ENCODE data around the gene MAEA.
A peak's percentile ranks its signal among the peaks of the same experiment; 100 is the strongest.

MAEA gene

GRCh38 chr4:1246901-1247863, 42.5 kb upstream of the MAEA start:
- Mint-ChIP-seq H3K27ac (peak overlapping the region; percentile 90), H3K36me3 (no peaks in the 10 kb centered on the region)

GRCh38 chr4:1247864-1248244, 41.8 kb upstream of the MAEA start:
- no peaks in the 10 kb centered on the region for H3K36me3 Mint-ChIP-seq
- peak overlapping the region; percentile 90 for H3K4me3 Mint-ChIP-seq
- H3K27me3 Mint-ChIP-seq, result no peaks in the 10 kb centered on the region
- peaks cover 60% of the 10 kb centered on the region for H3K4me1 Mint-ChIP-seq (ENCODE audit: low read depth)
- no peaks in the 10 kb centered on the region for H3K9me3 Mint-ChIP-seq (ENCODE audit: low read depth)
- H3K27ac Mint-ChIP-seq, result peak overlapping the region; percentile 64

More at GRCh38 chr4:1246901-1247863, 42.5 kb upstream of the MAEA start:
- Mint-ChIP-seq H3K4me3 (peak overlapping the region; percentile 90), H3K27me3 (no peaks in the 10 kb centered on the region), H3K9me3 (ENCODE audit: low read depth) (no peaks in the 10 kb centered on the region), H3K4me1 (ENCODE audit: low read depth) (peaks cover 63% of the 10 kb centered on the region)

- no peaks in the 10 kb centered on the region for H3K36me3 Mint-ChIP-seq
- H3K4me3 Mint-ChIP-seq, result peak within 1 kb of the TSS; percentile 90
- peak within 1 kb of the TSS; percentile 96 for H3K27ac Mint-ChIP-seq
- no peaks in the 10 kb centered on the region for H3K9me3 Mint-ChIP-seq (ENCODE audit: low read depth)
- H3K4me1 Mint-ChIP-seq (ENCODE audit: low read depth), result peaks cover 63% of the 10 kb centered on the region
- no peaks in the 10 kb centered on the region for H3K27me3 Mint-ChIP-seq
Measured at GRCh38 chr4:1248245-1249147, 41.2 kb upstream of the MAEA start, which contains the start of gene CTBP1. CTBP1 (minus strand) TSS chr4:1249130; CDS start chr4:1241331, 7,799 bp downstream.

GRCh38 chr4:1249148-1249730, 40.5 kb upstream of the MAEA start:
- Mint-ChIP-seq H3K27ac (peak overlapping the region; percentile 96), H3K4me3 (peak overlapping the region; percentile 87), H3K9me3 (ENCODE audit: low read depth) (no peaks in the 10 kb centered on the region), H3K4me1 (ENCODE audit: low read depth) (peaks cover 65% of the 10 kb centered on the region), H3K36me3 (no peaks in the 10 kb centered on the region), H3K27me3 (no peaks in the 10 kb centered on the region)

GRCh38 chr4:1249731-1250526, 39.8 kb upstream of the MAEA start:
- Mint-ChIP-seq H3K27me3 (no peaks in the 10 kb centered on the region), H3K4me3 (peak overlapping the region; percentile 87), H3K9me3 (ENCODE audit: low read depth) (no peaks in the 10 kb centered on the region), H3K27ac (peak overlapping the region; percentile 96), H3K4me1 (ENCODE audit: low read depth) (peaks cover 67% of the 10 kb centered on the region), H3K36me3 (peaks cover 2% of the 10 kb centered on the region)

GRCh38 chr4:1250527-1250812, 39.2 kb upstream of the MAEA start:
- Mint-ChIP-seq H3K27me3 (no peaks in the 10 kb centered on the region), H3K27ac (peak overlapping the region; percentile 96), H3K36me3 (peaks cover 2% of the 10 kb centered on the region), H3K9me3 (ENCODE audit: low read depth) (no peaks in the 10 kb centered on the region), H3K4me1 (ENCODE audit: low read depth) (peaks cover 66% of the 10 kb centered on the region), H3K4me3 (peak overlapping the region; percentile 87)

DNA sequence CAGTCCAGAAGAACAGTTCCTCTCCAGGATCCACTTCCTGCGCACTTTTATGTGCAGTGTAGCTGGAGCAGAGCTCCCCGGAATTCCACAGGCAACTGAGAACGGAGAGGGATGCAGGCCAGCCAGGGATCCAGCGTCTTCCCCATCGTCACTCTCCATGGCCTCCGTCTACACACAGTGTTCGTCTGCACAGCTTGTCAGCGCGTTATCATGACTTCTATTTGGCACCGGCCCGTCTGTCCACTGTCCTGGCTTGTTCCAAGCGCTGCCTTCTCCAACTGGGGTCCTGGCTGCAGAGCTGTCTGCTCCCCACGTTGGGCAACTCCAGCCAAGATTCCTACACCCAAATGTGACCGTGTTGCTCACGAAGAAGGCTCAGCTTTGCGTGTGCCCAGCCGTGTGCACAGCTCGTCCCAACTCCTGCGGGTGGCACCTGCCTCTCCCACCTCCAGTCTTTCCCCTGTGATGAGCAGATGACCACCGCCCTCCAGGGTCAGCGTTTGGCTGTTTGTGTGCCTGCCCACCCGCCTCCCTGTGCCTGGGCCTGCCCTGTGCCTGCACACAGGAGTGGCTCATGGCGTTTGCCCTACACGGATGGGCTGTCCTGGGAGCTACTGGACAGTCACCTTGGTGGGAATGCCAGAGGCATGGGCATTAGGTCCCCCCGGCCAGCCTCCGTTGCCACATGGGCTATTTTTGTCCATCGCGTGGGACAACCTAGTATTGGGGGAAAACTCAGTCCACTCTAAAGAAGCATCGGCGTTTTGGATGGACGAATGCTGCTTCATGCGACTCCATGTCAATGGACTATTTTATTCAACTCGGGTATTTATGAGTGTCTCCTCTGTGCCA, 38.5 kb upstream of the MAEA start:
- Mint-ChIP-seq H3K27me3 (no peaks in the 10 kb centered on the region), H3K27ac (peak overlapping the region; percentile 96), H3K4me1 (ENCODE audit: low read depth) (peaks cover 66% of the 10 kb centered on the region), H3K36me3 (peaks cover 2% of the 10 kb centered on the region), H3K9me3 (ENCODE audit: low read depth) (no peaks in the 10 kb centered on the region), H3K4me3 (peak overlapping the region; percentile 87)

DNA sequence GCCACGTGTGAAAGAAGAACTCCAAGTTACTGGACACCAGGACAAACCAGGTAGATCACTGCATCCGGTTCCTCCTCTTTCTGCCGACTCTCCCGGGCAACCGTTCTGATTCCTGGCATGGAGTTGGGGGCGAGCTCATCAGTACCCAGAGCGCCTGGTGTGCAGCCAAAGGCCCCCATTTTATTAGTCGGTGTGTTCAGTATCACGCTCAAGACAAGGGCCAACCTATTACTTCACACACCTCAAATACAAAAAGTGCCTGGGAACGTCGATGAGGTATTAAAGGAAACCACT, 38.0 kb upstream of the MAEA start:
- no peaks in the 10 kb centered on the region for H3K9me3 Mint-ChIP-seq (ENCODE audit: low read depth)
- H3K27me3 Mint-ChIP-seq, result no peaks in the 10 kb centered on the region
- peak overlapping the region; percentile 96 for H3K27ac Mint-ChIP-seq
- peak overlapping the region; percentile 17 for H3K4me3 Mint-ChIP-seq
- peaks cover 63% of the 10 kb centered on the region for H3K4me1 Mint-ChIP-seq (ENCODE audit: low read depth)
- peaks cover 2% of the 10 kb centered on the region for H3K36me3 Mint-ChIP-seq

DNA sequence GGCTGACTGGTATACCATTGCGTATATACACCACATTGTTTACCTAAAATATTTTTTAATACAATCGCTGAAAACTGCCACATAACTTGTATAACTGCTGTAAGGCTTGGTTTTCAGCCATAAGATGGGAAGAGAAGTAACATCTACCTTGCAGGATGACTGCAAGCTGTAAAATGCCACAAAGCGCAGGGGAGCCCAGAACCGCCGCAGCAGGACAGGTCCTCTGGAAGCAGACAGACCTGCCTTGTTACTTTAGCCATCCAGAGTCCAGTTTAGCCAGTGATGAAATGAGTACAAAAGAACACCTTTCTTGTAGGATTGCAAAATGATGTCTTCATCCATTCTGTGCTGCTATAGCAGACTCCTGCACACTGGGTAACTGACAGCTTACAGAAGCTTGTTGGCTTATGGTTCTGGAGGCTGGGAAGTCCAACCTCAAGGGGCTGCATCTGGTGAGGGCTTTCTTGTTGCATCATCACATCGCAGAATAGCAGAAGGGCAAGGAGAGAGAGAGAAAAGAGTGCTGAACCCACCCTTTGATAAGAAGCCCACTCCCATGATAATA, 36.7 kb upstream of the MAEA start:
- Mint-ChIP-seq H3K4me3 (peak overlapping the region; percentile 67), H3K4me1 (ENCODE audit: low read depth) (peaks cover 65% of the 10 kb centered on the region), H3K27me3 (no peaks in the 10 kb centered on the region), H3K9me3 (ENCODE audit: low read depth) (no peaks in the 10 kb centered on the region), H3K36me3 (peaks cover 4% of the 10 kb centered on the region), H3K27ac (peak overlapping the region; percentile 82)

- peaks cover 68% of the 10 kb centered on the region for H3K4me1 Mint-ChIP-seq (ENCODE audit: low read depth)
- peak overlapping the region; percentile 67 for H3K4me3 Mint-ChIP-seq
- H3K9me3 Mint-ChIP-seq (ENCODE audit: low read depth), result no peaks in the 10 kb centered on the region
- H3K36me3 Mint-ChIP-seq, result peaks cover 8% of the 10 kb centered on the region
- H3K27me3 Mint-ChIP-seq, result no peaks in the 10 kb centered on the region
- peak overlapping the region; percentile 82 for H3K27ac Mint-ChIP-seq
Measured at GRCh38 chr4:1253831-1254230, 35.9 kb upstream of the MAEA start.

DNA sequence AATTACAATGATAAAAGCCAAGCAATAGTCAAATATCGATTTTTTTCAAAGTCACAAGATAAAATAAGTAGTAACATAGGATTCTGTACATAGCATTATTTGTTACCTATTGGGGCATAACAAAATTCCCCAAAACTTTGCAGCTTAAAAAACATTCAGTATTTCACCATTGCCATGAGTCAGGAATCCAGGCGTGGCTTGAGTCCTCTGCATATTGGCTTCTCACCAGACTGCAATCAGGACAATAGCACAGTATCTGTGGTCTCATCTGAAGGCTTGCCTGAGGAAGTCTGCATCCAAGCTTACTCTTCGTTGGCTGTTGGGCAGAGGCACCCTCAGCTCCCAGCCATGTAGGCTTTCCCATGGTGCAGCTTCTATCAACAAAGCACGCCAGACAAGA, 34.5 kb upstream of the MAEA start:
- H3K36me3 Mint-ChIP-seq, result peaks cover 8% of the 10 kb centered on the region
- no peaks in the 10 kb centered on the region for H3K27me3 Mint-ChIP-seq
- no peaks in the 10 kb centered on the region for H3K9me3 Mint-ChIP-seq (ENCODE audit: low read depth)
- peak overlapping the region; percentile 82 for H3K27ac Mint-ChIP-seq
- peaks cover 70% of the 10 kb centered on the region for H3K4me1 Mint-ChIP-seq (ENCODE audit: low read depth)
- H3K4me3 Mint-ChIP-seq, result no peak overlapping the region

DNA sequence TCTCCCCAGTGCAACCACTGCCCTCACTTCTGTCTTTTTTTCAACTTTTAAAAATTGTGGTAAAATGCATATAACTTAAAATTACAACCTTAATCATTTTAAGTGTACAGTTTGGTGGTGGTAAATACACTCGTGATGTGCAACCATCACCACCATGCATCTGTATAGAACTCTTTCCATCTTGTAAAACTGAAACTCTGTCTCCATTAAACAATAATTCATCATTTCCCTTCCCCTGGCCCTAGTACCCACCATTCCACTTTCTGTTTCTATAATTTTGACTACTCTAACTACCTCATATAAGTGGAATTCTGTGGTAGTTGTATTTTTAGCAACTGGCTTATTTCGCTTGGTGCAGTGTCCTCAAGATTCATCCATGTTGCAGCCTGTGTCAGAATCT, 34.0 kb upstream of the MAEA start:
- peak overlapping the region; percentile 79 for H3K27ac Mint-ChIP-seq
- peaks cover 64% of the 10 kb centered on the region for H3K4me1 Mint-ChIP-seq (ENCODE audit: low read depth)
- H3K27me3 Mint-ChIP-seq, result no peaks in the 10 kb centered on the region
- peaks cover 8% of the 10 kb centered on the region for H3K36me3 Mint-ChIP-seq
- no peaks in the 10 kb centered on the region for H3K9me3 Mint-ChIP-seq (ENCODE audit: low read depth)
- peak overlapping the region; percentile 14 for H3K4me3 Mint-ChIP-seq

DNA sequence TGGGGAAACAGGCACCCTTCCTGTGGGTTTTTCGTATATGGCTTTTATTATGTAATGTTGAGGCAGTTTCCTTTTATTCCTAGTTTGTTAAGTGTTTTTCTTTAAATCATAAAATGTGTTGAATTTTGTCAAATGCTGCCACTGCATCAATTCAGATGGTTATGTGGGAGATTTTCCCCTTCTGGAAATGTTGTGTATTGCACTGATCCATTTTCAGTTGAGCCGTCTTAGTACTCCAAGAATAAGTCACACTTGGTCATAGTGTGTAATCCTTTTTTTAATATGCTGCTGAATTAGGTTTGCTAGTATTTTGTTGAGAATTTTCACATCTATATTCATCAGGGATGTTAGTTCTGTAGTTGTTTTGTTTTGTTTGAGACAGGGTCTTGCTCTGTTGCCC, 31.2 kb upstream of the MAEA start:
- Mint-ChIP-seq H3K9me3 (ENCODE audit: low read depth) (no peaks in the 10 kb centered on the region), H3K27me3 (no peaks in the 10 kb centered on the region), H3K27ac (no peak overlapping the region), H3K4me3 (no peak overlapping the region), H3K4me1 (ENCODE audit: low read depth) (peaks cover 43% of the 10 kb centered on the region), H3K36me3 (peaks cover 8% of the 10 kb centered on the region)
